Fibroblast of lung (primary cell): Measurements from ENCODE around the gene MCM8. TPM values are rescaled to one million over a fixed set of nuclear protein-coding genes. Genes with fewer than 3 reads are reported as not detected.

ENCODE experiments used
- DNase-seq, 2 donors: peaks; one replicate each; pipeline versions ENCODE4 v3.0.0 to v3.0.0-alpha.2; 2010; ENCODE audit warnings: low read depth in 2 of 2
- H2AFZ ChIP-seq: 2 replicates; pipeline ENCODE4 v1.5.1; 2012; ENCODE audit warnings: low read length, control low read depth, inconsistent platforms
- H3K27ac ChIP-seq: 2 replicates; pipeline ENCODE4 v1.5.1; 2011; ENCODE audit warnings: low read length, control low read depth; ENCODE audit not compliant: insufficient read depth
- H3K27me3 ChIP-seq: 2 replicates; pipeline ENCODE4 v1.5.1; 2011; ENCODE audit warnings: mild to moderate bottlenecking, low read length; ENCODE audit not compliant: control insufficient read depth, insufficient read depth
- H3K36me3 ChIP-seq: 2 replicates; pipeline ENCODE4 v1.5.1; 2011; ENCODE audit warnings: low read length; ENCODE audit not compliant: control insufficient read depth, insufficient read depth
- H3K4me1 ChIP-seq: 2 replicates; pipeline ENCODE4 v1.5.1; 2011; ENCODE audit warnings: low read length; ENCODE audit not compliant: control insufficient read depth, insufficient read depth; ENCODE audit errors: extremely low read depth
- H3K4me2 ChIP-seq: 2 replicates; pipeline ENCODE4 v1.5.1; 2011; ENCODE audit warnings: low read length, control low read depth; ENCODE audit not compliant: insufficient read depth; ENCODE audit errors: extremely low read depth
- H3K4me3 ChIP-seq, 4 experiments: fragments of 200-600 bp in 1 of 4; sonication (generic) in 1 of 4; replicated peaks in 1 of 4; 2 replicates each; pipeline ENCODE4 v1.5.1; 2011 to 2016; ENCODE audit warnings: low read length in 4 of 4, low read depth in 3 of 4, mild to moderate bottlenecking in 3 of 4, control low read depth in 2 of 4, inconsistent platforms in 1 of 4, mixed read lengths in 1 of 4; ENCODE audit not compliant: insufficient read depth in 1 of 4; ENCODE audit errors: control extremely low read depth in 1 of 4
- H3K79me2 ChIP-seq: 2 replicates; pipeline ENCODE4 v1.5.1; 2012; ENCODE audit warnings: mild to moderate bottlenecking, low read length, inconsistent platforms; ENCODE audit not compliant: control insufficient read depth, insufficient read depth
- H3K9ac ChIP-seq: 2 replicates; pipeline ENCODE4 v1.5.1; 2011; ENCODE audit warnings: mild to moderate bottlenecking, low read length, control low read depth; ENCODE audit not compliant: insufficient read depth
- H3K9me3 ChIP-seq: 2 replicates; pipeline ENCODE4 v1.5.1; 2012; ENCODE audit warnings: low read depth, low read length; ENCODE audit not compliant: control insufficient read depth, insufficient read depth
- H4K20me1 ChIP-seq: 2 replicates; pipeline ENCODE4 v1.5.1; 2011; ENCODE audit warnings: low read length; ENCODE audit not compliant: control insufficient read depth, insufficient read depth; ENCODE audit errors: extremely low read depth
- EZH2 ChIP-seq: IDR thresholded peaks from 2 replicates; pipeline ENCODE4 v1.5.1; 2012; ENCODE audit warnings: low read length, control low read depth, mild to moderate bottlenecking; ENCODE audit errors: missing control alignments
- polyA plus RNA-seq, 2 donors: library from polyadenylated mRNA; depleted of rRNA in 1 of 2; stranded (reverse) in 1 of 2; unstranded in 1 of 2; fragments of >200 nt; gene quantifications; 2 replicates each; pipeline ENCODE4 v1.2.1, GENCODE V29; 2011 to 2012; ENCODE audit warnings: missing spikeins in 1 of 2
- total RNA-seq: library from RNA; depleted of rRNA; stranded (reverse); fragments of >200 nt; gene quantifications from 2 replicates; pipeline ENCODE4 v1.2.1, GENCODE V29; 2014
- TF ChIP-seq, protein P1 (sequence below), 2 donors: IDR thresholded peaks in 1 of 2; conservative IDR thresholded peaks in 1 of 2; 1 replicate in 1 of 2; 2 replicates in 1 of 2; pipeline ENCODE4 v1.5.1; 2011 to 2012; ENCODE audit warnings: low read length in 2 of 2, control low read depth in 1 of 2, inconsistent platforms in 1 of 2, low read depth in 1 of 2, mild to moderate bottlenecking in 1 of 2

Gene MCM8
- total and polyA plus RNA-seq, 2 donors (not counting 1 experiment from before 2014, with no cell fraction given): 4.8 to 5.4 TPM

DNA sequence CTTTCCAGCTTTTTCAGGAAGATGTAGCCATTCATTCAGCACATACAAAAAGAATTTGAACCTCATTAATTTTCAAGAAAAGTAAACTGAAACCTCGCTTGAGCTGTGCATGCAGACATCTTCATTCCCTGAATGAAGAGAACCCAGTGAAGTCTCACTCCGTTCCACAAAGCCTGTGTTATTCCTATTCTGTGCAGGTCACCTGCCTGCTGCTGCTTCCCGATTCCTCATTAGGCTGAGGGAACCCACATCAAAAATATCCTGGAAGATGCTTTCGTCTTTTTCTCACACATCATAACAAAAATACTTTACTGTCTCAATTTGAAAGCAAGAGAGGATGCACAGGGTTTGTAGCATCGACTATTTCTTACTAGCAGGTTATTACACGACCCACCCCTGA lies 40.3 kb upstream of the MCM8 start:
- no peak overlapping the region for H3K4me3 ChIP-seq
- TF ChIP-seq, protein P1, sequence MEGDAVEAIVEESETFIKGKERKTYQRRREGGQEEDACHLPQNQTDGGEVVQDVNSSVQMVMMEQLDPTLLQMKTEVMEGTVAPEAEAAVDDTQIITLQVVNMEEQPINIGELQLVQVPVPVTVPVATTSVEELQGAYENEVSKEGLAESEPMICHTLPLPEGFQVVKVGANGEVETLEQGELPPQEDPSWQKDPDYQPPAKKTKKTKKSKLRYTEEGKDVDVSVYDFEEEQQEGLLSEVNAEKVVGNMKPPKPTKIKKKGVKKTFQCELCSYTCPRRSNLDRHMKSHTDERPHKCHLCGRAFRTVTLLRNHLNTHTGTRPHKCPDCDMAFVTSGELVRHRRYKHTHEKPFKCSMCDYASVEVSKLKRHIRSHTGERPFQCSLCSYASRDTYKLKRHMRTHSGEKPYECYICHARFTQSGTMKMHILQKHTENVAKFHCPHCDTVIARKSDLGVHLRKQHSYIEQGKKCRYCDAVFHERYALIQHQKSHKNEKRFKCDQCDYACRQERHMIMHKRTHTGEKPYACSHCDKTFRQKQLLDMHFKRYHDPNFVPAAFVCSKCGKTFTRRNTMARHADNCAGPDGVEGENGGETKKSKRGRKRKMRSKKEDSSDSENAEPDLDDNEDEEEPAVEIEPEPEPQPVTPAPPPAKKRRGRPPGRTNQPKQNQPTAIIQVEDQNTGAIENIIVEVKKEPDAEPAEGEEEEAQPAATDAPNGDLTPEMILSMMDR (conservative IDR thresholded peaks at IDR 0.05 in 1 of 2, IDR thresholded peaks at IDR 0.05 in 1 of 2; ENCODE audit: low read depth in 1 of 2, low read length in 2 of 2): no peak
- TF ChIP-seq EZH2: no peak
- no peak for DNase-seq
- H3K36me3 ChIP-seq: no peaks in the 10 kb centered on the region
- H2AFZ ChIP-seq: no peak overlapping the region
- peaks cover 2% of the 10 kb centered on the region for H3K27me3 ChIP-seq
- no peak overlapping the region for H3K9ac ChIP-seq
- H3K9me3 ChIP-seq: no peaks in the 10 kb centered on the region
- H3K4me1 ChIP-seq: peaks cover 3% of the 10 kb centered on the region
- H3K4me2 ChIP-seq: no peak overlapping the region
- no peaks in the 10 kb centered on the region for H4K20me1 ChIP-seq
- no peak overlapping the region for H3K27ac ChIP-seq
- no peaks in the 10 kb centered on the region for H3K79me2 ChIP-seq

DNA sequence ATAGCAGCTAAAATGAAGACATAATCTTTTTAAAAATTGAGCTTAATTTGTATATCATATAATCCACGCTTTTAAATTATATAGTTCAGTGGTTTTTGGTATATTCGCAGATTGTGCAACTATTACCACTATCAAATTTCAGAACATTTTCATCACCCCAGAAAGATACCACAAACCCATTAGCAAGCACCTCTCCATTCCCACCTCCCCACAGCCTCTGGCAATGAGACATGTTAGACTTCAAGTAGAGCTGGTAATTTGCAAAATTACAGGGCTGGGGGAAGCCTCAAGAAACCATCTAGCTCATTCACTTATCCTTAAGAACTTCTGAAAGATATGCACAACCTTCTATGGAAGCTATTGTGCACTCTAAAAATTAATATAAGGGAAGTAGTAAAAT lies 37.3 kb upstream of the MCM8 start:
- Histone ChIP-seq H3K27me3 (peaks cover 2% of the 10 kb centered on the region), H4K20me1 (no peaks in the 10 kb centered on the region), H3K4me3 (no peak overlapping the region), H2AFZ (no peak overlapping the region), H3K36me3 (no peaks in the 10 kb centered on the region), H3K79me2 (no peaks in the 10 kb centered on the region), H3K9ac (no peak overlapping the region), H3K9me3 (no peaks in the 10 kb centered on the region), H3K27ac (no peak overlapping the region), H3K4me2 (no peak overlapping the region), H3K4me1 (peaks cover 3% of the 10 kb centered on the region)
- no peak for DNase-seq
- TF ChIP-seq EZH2: no peak
- TF ChIP-seq, protein P1 (conservative IDR thresholded peaks at IDR 0.05 in 1 of 2, IDR thresholded peaks at IDR 0.05 in 1 of 2; ENCODE audit: low read depth in 1 of 2, low read length in 2 of 2): no peak

DNA sequence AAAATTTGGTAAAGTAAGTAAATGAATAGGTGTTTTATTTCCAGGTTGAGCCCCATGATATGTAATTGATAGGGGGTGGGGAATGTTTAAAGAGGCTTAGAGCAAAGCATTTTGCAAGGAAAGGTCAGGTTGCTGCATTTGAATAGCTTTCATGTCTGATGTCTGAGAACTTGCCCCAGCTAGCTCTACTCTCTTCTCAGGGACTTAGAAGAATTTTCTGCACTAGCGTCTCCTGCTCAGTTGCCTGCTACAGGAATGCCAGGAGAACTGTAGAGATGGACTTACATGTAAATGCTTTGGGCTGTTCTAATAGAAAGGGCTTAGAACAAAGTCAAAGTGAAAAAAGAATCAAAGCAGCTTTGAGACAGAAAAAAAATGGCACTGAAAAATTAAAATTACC lies 35.6 kb upstream of the MCM8 start:
- Histone ChIP-seq H3K27me3 (no peaks in the 10 kb centered on the region), H3K9me3 (no peaks in the 10 kb centered on the region), H3K9ac (no peak overlapping the region), H3K79me2 (no peaks in the 10 kb centered on the region), H3K4me2 (no peak overlapping the region), H3K27ac (no peak overlapping the region), H2AFZ (no peak overlapping the region), H3K4me1 (peaks cover 6% of the 10 kb centered on the region), H4K20me1 (no peaks in the 10 kb centered on the region), H3K36me3 (no peaks in the 10 kb centered on the region), H3K4me3 (no peak overlapping the region)
- no peak for TF ChIP-seq EZH2
- TF ChIP-seq, protein P1 (conservative IDR thresholded peaks at IDR 0.05 in 1 of 2, IDR thresholded peaks at IDR 0.05 in 1 of 2; ENCODE audit: low read depth in 1 of 2, low read length in 2 of 2): no peak
- DNase-seq: no peak
